ENCODE measurements around the gene COA7. TPM values are rescaled to one million over a fixed set of nuclear protein-coding genes. Genes with fewer than 3 reads are reported as not detected.

The COA7 gene
- total RNA-seq, 1 donor from 2014 or later, result 13.0 TPM

DNA sequence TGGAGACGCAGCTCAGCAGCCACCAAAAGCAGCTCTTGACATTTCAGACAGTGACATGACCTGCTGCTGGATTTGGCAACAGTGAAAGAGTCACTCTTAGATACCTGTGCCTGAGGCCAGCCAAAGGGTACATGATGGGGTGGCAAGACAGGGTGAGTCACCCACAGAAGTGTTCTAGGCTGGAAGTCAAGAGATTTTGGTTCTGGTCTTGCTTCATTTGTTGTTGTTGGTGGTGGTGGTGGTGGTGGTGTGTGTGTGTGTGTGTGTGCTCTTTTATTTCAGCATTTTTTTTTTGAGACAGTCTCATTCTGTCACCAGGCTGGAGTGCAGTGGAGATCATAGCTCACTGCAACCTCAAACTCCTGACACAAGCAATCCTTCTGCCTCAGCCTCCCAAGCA is 39.4 kb downstream of the COA7 start:
- TF ChIP-seq, protein P1, sequence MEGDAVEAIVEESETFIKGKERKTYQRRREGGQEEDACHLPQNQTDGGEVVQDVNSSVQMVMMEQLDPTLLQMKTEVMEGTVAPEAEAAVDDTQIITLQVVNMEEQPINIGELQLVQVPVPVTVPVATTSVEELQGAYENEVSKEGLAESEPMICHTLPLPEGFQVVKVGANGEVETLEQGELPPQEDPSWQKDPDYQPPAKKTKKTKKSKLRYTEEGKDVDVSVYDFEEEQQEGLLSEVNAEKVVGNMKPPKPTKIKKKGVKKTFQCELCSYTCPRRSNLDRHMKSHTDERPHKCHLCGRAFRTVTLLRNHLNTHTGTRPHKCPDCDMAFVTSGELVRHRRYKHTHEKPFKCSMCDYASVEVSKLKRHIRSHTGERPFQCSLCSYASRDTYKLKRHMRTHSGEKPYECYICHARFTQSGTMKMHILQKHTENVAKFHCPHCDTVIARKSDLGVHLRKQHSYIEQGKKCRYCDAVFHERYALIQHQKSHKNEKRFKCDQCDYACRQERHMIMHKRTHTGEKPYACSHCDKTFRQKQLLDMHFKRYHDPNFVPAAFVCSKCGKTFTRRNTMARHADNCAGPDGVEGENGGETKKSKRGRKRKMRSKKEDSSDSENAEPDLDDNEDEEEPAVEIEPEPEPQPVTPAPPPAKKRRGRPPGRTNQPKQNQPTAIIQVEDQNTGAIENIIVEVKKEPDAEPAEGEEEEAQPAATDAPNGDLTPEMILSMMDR (IDR thresholded peaks at IDR 0.05), result no peak
- TF ChIP-seq EZH2phosphoT487 (IDR thresholded peaks at IDR 0.05) (no peak), EZH2 (IDR thresholded peaks at IDR 0.05) (no peak)
- no peak overlapping the region for H3K9ac ChIP-seq

DNA sequence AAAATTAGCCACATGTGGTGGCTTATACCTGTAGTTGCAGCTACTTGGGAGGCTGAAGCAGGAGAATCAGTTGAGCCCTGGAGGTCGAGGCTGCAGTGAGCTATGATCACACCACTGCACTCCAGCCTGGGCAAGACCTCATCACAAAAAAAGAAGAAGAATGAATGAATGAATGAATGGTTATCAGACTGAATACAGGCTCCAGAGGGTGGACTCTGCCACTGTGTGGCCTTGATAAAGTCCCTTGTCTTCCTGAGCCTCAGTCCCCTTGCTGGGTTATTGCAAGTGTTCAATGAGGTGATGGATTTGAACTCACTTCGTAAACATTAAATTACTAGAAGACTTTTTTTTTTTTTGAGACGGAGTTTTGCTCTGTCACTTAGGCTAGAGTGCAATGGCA is 40.4 kb downstream of the COA7 start:
- Histone ChIP-seq H3K27ac (no peak overlapping the region), H3K4me2 (no peak overlapping the region), H3K4me1 (peaks cover 15% of the 10 kb centered on the region), H2AFZ (replicated peaks) (no peak overlapping the region), H3K4me3 (no peak overlapping the region), H3K27me3 (no peaks in the 10 kb centered on the region), H4K20me1 (ENCODE audit: low read depth) (no peaks in the 10 kb centered on the region), H3K9ac (no peak overlapping the region), H3F3A (ENCODE audit: low read depth) (peaks cover 43% of the 10 kb centered on the region), H3K79me2 (ENCODE audit: low read depth) (no peaks in the 10 kb centered on the region), H3K9me3 (ENCODE audit: low read depth) (no peaks in the 10 kb centered on the region), H3K36me3 (no peaks in the 10 kb centered on the region)
- no peak for DNase-seq (ENCODE audit: low spot score)
- TF ChIP-seq EZH2 (IDR thresholded peaks at IDR 0.05), result no peak
- H3K9me3 Mint-ChIP-seq, result no peaks in the 10 kb centered on the region
- no peaks in the 10 kb centered on the region for H3K36me3 Mint-ChIP-seq
- peaks cover 30% of the 10 kb centered on the region for H3K4me1 Mint-ChIP-seq
- H3K27ac Mint-ChIP-seq, result no peak overlapping the region
- no peak overlapping the region for H3K4me3 Mint-ChIP-seq
- peaks cover 8% of the 10 kb centered on the region for H3K27me3 Mint-ChIP-seq (ENCODE audit: insufficient read depth, low read depth)

More for the DNA sequence above, 39.4 kb downstream of the COA7 start:
- Histone ChIP-seq H3K27ac (no peak overlapping the region), H3F3A (ENCODE audit: low read depth) (peaks cover 54% of the 10 kb centered on the region), H3K36me3 (no peaks in the 10 kb centered on the region), H3K4me1 (peaks cover 23% of the 10 kb centered on the region), H4K20me1 (ENCODE audit: low read depth) (no peaks in the 10 kb centered on the region), H3K9me3 (ENCODE audit: low read depth) (no peaks in the 10 kb centered on the region), H2AFZ (replicated peaks) (no peak overlapping the region), H3K4me3 (no peak overlapping the region), H3K4me2 (no peak overlapping the region), H3K27me3 (no peaks in the 10 kb centered on the region), H3K79me2 (ENCODE audit: low read depth) (no peaks in the 10 kb centered on the region)
- Mint-ChIP-seq H3K27me3 (ENCODE audit: insufficient read depth, low read depth) (peaks cover 10% of the 10 kb centered on the region), H3K4me3 (no peak overlapping the region), H3K9me3 (no peaks in the 10 kb centered on the region), H3K36me3 (no peaks in the 10 kb centered on the region), H3K4me1 (peaks cover 41% of the 10 kb centered on the region), H3K27ac (no peak overlapping the region)
- DNase-seq (ENCODE audit: low spot score), result no peak

DNA sequence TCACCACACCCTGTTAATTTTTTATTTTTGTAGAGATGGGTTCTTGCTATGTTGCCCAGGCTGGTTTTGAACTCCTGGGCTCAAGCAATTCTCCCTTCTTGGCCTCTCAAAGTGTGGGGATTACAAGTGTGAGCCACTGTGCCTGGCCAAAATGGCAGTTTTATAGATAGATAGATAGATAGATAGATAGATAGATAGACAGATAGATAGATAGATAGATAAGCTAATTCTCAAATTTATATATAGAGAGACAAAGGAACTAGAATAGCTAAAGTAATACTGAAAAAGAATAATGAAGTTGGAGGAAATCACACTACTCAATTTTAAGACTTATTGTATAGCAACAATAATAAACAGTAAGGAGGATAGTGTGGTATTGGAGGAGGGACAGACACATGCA is 44.1 kb downstream of the COA7 start:
- Histone ChIP-seq H3K4me1 (no peaks in the 10 kb centered on the region), H2AFZ (replicated peaks) (no peak overlapping the region), H3F3A (ENCODE audit: low read depth) (peaks cover 9% of the 10 kb centered on the region), H3K36me3 (no peaks in the 10 kb centered on the region), H3K27me3 (no peaks in the 10 kb centered on the region), H3K9ac (no peak overlapping the region), H3K27ac (no peak overlapping the region), H3K4me3 (no peak overlapping the region), H3K79me2 (ENCODE audit: low read depth) (no peaks in the 10 kb centered on the region), H3K4me2 (no peak overlapping the region), H4K20me1 (ENCODE audit: low read depth) (no peaks in the 10 kb centered on the region), H3K9me3 (ENCODE audit: low read depth) (no peaks in the 10 kb centered on the region)
- Mint-ChIP-seq H3K27ac (no peak overlapping the region), H3K4me1 (no peaks in the 10 kb centered on the region), H3K36me3 (no peaks in the 10 kb centered on the region), H3K9me3 (no peaks in the 10 kb centered on the region), H3K27me3 (ENCODE audit: insufficient read depth, low read depth) (peaks cover 7% of the 10 kb centered on the region), H3K4me3 (no peak overlapping the region)
- TF ChIP-seq, protein P1 (IDR thresholded peaks at IDR 0.05), result no peak
- TF ChIP-seq EZH2 (IDR thresholded peaks at IDR 0.05) (no peak), EZH2phosphoT487 (IDR thresholded peaks at IDR 0.05) (no peak)
- DNase-seq (ENCODE audit: low spot score), result no peak

DNA sequence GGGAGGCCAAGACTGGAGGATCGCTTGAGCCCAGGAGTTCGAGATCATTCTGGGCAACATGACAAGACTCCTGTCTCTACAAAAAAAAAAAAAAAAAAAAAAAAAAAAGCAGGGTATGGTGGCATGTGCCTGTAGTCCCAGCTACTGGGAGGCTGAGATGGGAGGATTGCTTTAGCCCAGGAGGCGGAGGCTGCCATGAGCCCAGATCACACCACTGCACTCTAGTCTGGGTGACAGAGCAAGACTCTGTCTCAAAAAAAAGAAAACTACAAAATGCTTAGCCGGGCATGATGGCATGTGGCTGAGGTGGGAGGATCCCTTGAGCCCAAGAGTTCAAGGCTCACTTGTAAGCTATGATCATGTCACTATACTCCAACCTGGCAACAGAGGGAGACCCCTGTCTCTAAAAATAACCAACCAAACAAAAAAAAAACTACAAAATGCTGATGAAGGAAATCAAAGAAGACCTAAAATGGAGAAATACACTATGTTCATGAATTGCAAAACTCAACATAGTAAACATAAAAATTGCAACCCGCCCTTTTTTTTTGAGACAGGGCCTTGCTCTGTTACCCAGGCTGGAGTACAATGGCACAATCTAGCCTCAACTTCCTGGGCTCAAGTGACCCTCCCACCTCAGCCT is 44.8 kb downstream of the COA7 start:
- no peaks in the 10 kb centered on the region for H3K27me3 ChIP-seq
- Mint-ChIP-seq H3K9me3 (no peaks in the 10 kb centered on the region), H3K36me3 (no peaks in the 10 kb centered on the region), H3K4me1 (no peaks in the 10 kb centered on the region), H3K4me3 (no peak overlapping the region), H3K27me3 (ENCODE audit: insufficient read depth, low read depth) (peaks cover 7% of the 10 kb centered on the region), H3K27ac (no peak overlapping the region)
- H3K79me2 ChIP-seq (ENCODE audit: low read depth), result no peaks in the 10 kb centered on the region
- no peak overlapping the region for H3K4me2 ChIP-seq
- H3K36me3 ChIP-seq, result no peaks in the 10 kb centered on the region
- no peak for DNase-seq (ENCODE audit: low spot score)
- TF ChIP-seq EZH2 (IDR thresholded peaks at IDR 0.05) (no peak), EZH2phosphoT487 (IDR thresholded peaks at IDR 0.05) (no peak)
- TF ChIP-seq, protein P1 (IDR thresholded peaks at IDR 0.05), result no peak
- H3K27ac ChIP-seq, result no peak overlapping the region
- no peaks in the 10 kb centered on the region for H3K9me3 ChIP-seq (ENCODE audit: low read depth)
- no peaks in the 10 kb centered on the region for H4K20me1 ChIP-seq (ENCODE audit: low read depth)
- peaks cover 1% of the 10 kb centered on the region for H3F3A ChIP-seq (ENCODE audit: low read depth)
- H3K4me1 ChIP-seq, result no peaks in the 10 kb centered on the region
- H3K4me3 ChIP-seq, result no peak overlapping the region
- H3K9ac ChIP-seq, result no peak overlapping the region
- H2AFZ ChIP-seq (replicated peaks), result no peak overlapping the region

Data from neural progenitor cell (in vitro differentiated cells).